Myocyte (in vitro differentiated cells): Measurements from ENCODE around the gene KCNF1. TPM values are rescaled to one million over a fixed set of nuclear protein-coding genes. Genes with fewer than 3 reads are reported as not detected.

ENCODE experiments used
- DNase-seq: peaks from one replicate; pipeline ENCODE4 v3.0.0-alpha.2; 2012; ENCODE audit warnings: low read depth
- polyA plus RNA-seq: library from polyadenylated mRNA; unstranded; fragments of >200 nt; gene quantifications from one replicate; pipeline ENCODE4 v1.2.1, GENCODE V29; 2012; ENCODE audit warnings: missing spikeins
- total RNA-seq: library from RNA; depleted of rRNA; stranded (reverse); fragments of >200 nt; gene quantifications from 2 replicates; pipeline ENCODE4 v1.2.3, GENCODE V29; 2014

KCNF1 gene
- 0.16 and 0.73 TPM in 2 replicates for total RNA-seq
- 0.03 TPM for polyA plus RNA-seq

- DNase-seq: peak; percentile 86
Observed at GRCh38 chr2:10911291-10912075, at the start of gene KCNF1. Gene KCNF1 (plus strand): TSS chr2:10911934. CDS start chr2:10912427, 493 bp downstream.

GRCh38 chr2:10862330-10862729 is 49.4 kb upstream of the KCNF1 start:
- DNase-seq: no peak

- no peak for DNase-seq
Observed at GRCh38 chr2:10863047-10863446, 48.7 kb upstream of the KCNF1 start.

- DNase-seq: no peak
Observed at GRCh38 chr2:10863837-10864236, 47.9 kb upstream of the KCNF1 start.

- no peak for DNase-seq
Observed at GRCh38 chr2:10864251-10864650, 47.5 kb upstream of the KCNF1 start.

GRCh38 chr2:10864861-10865636 is 46.7 kb upstream of the KCNF1 start:
- peak; percentile 15 for DNase-seq

- DNase-seq: no peak
Observed at GRCh38 chr2:10865841-10866240, 45.9 kb upstream of the KCNF1 start.

- DNase-seq: no peak
Observed at GRCh38 chr2:10867692-10868420, 43.9 kb upstream of the KCNF1 start.

- peak; percentile 73 for DNase-seq
Observed at GRCh38 chr2:10868465-10869314, 43.0 kb upstream of the KCNF1 start.

- no peak for DNase-seq
Observed at GRCh38 chr2:10871978-10872377, 39.8 kb upstream of the KCNF1 start.

GRCh38 chr2:10873171-10873570 is 38.6 kb upstream of the KCNF1 start:
- no peak for DNase-seq

- DNase-seq: no peak
Observed at GRCh38 chr2:10873790-10874437, 37.8 kb upstream of the KCNF1 start.

- peak; percentile 12 for DNase-seq
Observed at GRCh38 chr2:10875126-10875525, 36.6 kb upstream of the KCNF1 start.

- DNase-seq: no peak
Observed at GRCh38 chr2:10876394-10876793, 35.3 kb upstream of the KCNF1 start.

- no peak for DNase-seq
Observed at GRCh38 chr2:10876963-10877362, 34.8 kb upstream of the KCNF1 start.

GRCh38 chr2:10877651-10878111 is 34.1 kb upstream of the KCNF1 start:
- no peak for DNase-seq

GRCh38 chr2:10878268-10878915 is 33.3 kb upstream of the KCNF1 start:
- no peak for DNase-seq

GRCh38 chr2:10879159-10879558 is 32.6 kb upstream of the KCNF1 start:
- DNase-seq: no peak
